Panc1 (cell line): ENCODE measurements around the gene SLC4A1AP. TPM values are rescaled to one million over a fixed set of nuclear protein-coding genes. Genes with fewer than 3 reads are reported as not detected.

Experiments
- ATAC-seq: fragments of 200-7000 bp; cut with Tn5 transposase; 2 replicates; pipeline ENCODE4 v1.9.1; 2020; ENCODE audit warnings: mild to moderate bottlenecking, moderate library complexity
- BruUV-seq: library from RNA; stranded (reverse); fragments of 400-500 nt; replicated peaks from 2 replicates; lab custom pipeline; 2021; lab: Mats Ljungman, UMichigan
- CTCF ChIA-PET: fragments of 300-600 bp; sonication (Branson Sonifier 250); formaldehyde crosslinking; loops from one replicate; lab custom pipeline; 2022; ENCODE audit warnings: antibody characterized with exemption; lab: Charles Lee
- POLR2A ChIA-PET: fragments of 300-600 bp; sonication (Branson Sonifier 250); formaldehyde crosslinking; loops from one replicate; lab custom pipeline; 2022; ENCODE audit warnings: antibody characterized with exemption; lab: Charles Lee
- DNase-seq: peaks from one replicate; pipeline ENCODE4 v3.0.0-alpha.2; 2010; ENCODE audit warnings: low read depth, low spot score
- H3K27ac ChIP-seq: 2 replicates; pipeline ENCODE4 v1.5.1; 2011; ENCODE audit warnings: mild to moderate bottlenecking, low read length, inconsistent platforms
- H3K27me3 ChIP-seq: fragments of 200-500 bp; sonication (Bioruptor generic); 2 replicates; pipeline ENCODE4 v1.6.0; 2014; ENCODE audit warnings: low read length, inconsistent platforms; ENCODE audit not compliant: control insufficient read depth, insufficient read depth
- H3K36me3 ChIP-seq: fragments of 200-500 bp; sonication (Bioruptor generic); 2 replicates; pipeline ENCODE4 v1.5.1; 2014; ENCODE audit warnings: inconsistent platforms, mild to moderate bottlenecking, low read length, moderate library complexity; ENCODE audit not compliant: control insufficient read depth, insufficient read depth
- H3K4me1 ChIP-seq: 2 replicates; pipeline ENCODE4 v1.5.1; 2011; ENCODE audit warnings: inconsistent platforms, mild to moderate bottlenecking, low read length, moderate library complexity; ENCODE audit not compliant: control insufficient read depth, insufficient read depth
- H3K4me3 ChIP-seq, 2 experiments: 2 replicates each; pipeline ENCODE4 v1.5.1; 2011 to 2012; ENCODE audit warnings: low read depth in 2 of 2, low read length in 2 of 2, mild to moderate bottlenecking in 2 of 2, inconsistent platforms in 1 of 2, moderate library complexity in 1 of 2
- H3K9me3 ChIP-seq: fragments of 200-500 bp; sonication (Bioruptor generic); 2 replicates; pipeline ENCODE4 v1.5.1; 2014; ENCODE audit warnings: low read depth, mild to moderate bottlenecking, inconsistent platforms, low read length, moderate library complexity; ENCODE audit not compliant: control insufficient read depth, insufficient read depth
- POLR2AphosphoS5 ChIP-seq: IDR thresholded peaks from 2 replicates; pipeline ENCODE4 v1.6.1; 2012; ENCODE audit warnings: mild to moderate bottlenecking, low read depth, low read length, moderate library complexity
- SIN3A ChIP-seq: IDR thresholded peaks from 2 replicates; pipeline ENCODE4 v1.6.1; 2012; ENCODE audit warnings: low read depth, mild to moderate bottlenecking, low read length, moderate library complexity, borderline replicate concordance; ENCODE audit not compliant: insufficient read depth
- TCF7L2 ChIP-seq: IDR thresholded peaks from 2 replicates; pipeline ENCODE4 v1.6.1; 2011; ENCODE audit warnings: mild to moderate bottlenecking, low read depth, low read length, inconsistent platforms
- in situ Hi-C: cut with HindIII; loops from 2 replicates; pipeline ENCODE4 v1.10.0; 2016; ENCODE audit warnings: low sequenced_read_pairs, low pct_unique_long_range_greater_than_20kb
- intact Hi-C: fragments of 100-400 bp; cut with micrococcal nuclease; formaldehyde crosslinking; loops from one replicate; pipeline ENCODE4 v1.10.0; 2022; ENCODE audit not compliant: unreplicated experiment
- total RNA-seq: library from RNA; stranded (reverse); gene quantifications from one replicate; pipeline ENCODE4 v1.2.1, GENCODE V29; 2021; ENCODE audit not compliant: unreplicated experiment
- TF ChIP-seq, protein P1 (sequence below), 2 experiments: IDR thresholded peaks; 2 replicates each; pipeline ENCODE4 v1.6.1; 2011 to 2012; ENCODE audit warnings: low read depth in 2 of 2, control low read depth in 1 of 2, low read length in 1 of 2, mild to moderate bottlenecking in 1 of 2, moderate library complexity in 1 of 2; ENCODE audit not compliant: insufficient read depth in 1 of 2
- TF ChIP-seq, protein P2 (sequence below): fragments of 450-650 bp; IDR thresholded peaks from 2 replicates; pipeline ENCODE4 v1.5.1; 2017; ENCODE audit warnings: mild to moderate bottlenecking

SLC4A1AP gene
- total RNA-seq, 1 experiment from 2014 or later: 22.2 TPM

DNA sequence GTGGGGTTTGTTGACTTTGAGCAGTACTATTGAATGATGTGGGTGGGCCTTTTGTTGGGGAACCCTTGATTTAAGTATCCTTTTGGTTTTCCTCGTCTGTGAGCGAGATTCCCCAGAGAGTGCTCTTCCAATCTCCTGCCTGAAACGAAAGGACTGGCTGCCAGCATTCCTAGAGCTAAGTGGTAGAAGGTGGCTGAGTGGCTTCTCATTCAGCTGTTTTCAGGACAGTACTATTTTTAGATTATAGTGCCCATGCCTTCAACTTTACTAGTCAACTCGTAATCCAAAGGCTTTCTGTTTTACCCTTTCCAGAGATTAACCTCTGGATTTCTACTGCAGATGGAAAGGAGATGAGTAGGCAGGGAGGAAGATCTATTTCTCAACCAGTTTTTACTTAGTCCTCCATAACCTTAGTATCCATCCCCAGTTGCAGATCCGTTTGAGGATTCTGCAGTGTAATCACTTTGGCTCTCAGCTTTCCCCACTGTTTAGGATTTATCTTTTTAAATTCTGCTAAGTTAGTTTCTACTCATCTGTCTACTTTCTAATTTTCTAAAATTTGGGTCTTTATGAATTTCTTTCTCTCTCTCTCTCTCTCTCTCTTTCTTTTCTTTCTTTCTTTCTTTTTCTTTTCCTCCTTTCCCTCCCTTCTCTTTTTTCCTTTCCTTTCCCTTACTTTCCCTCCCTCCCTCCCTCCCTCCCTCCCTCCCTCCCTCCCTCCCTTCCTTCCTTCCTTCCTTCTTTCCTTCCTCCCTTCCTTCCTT is 9.2 kb downstream of the SLC4A1AP start:
- Histone ChIP-seq H3K27me3 (no peaks in the 10 kb centered on the region), H3K27ac (no peak overlapping the region), H3K4me3 (no peak overlapping the region), H3K9me3 (no peaks in the 10 kb centered on the region), H3K4me1 (no peaks in the 10 kb centered on the region), H3K36me3 (peaks cover 26% of the 10 kb centered on the region)
- ChIA-PET POLR2A (interaction anchor here (0.7 kb wide), 1 partner anchor 13 kb away, joined by 3 read pairs; no protein-coding TSS in a partner anchor), CTCF (interaction anchor here (1.4 kb wide), 1 partner anchor 11 kb away, joined by 7 read pairs; no protein-coding TSS in a partner anchor)
- no peak for ATAC-seq
- intact Hi-C loops (no loop called here), in situ Hi-C loops (no loop called here)
- BruUV-seq: TSS peak; percentile 49
- no peak for DNase-seq
- TF ChIP-seq POLR2AphosphoS5 (no peak), SIN3A (no peak), TCF7L2 (no peak)
- TF ChIP-seq, protein P1, sequence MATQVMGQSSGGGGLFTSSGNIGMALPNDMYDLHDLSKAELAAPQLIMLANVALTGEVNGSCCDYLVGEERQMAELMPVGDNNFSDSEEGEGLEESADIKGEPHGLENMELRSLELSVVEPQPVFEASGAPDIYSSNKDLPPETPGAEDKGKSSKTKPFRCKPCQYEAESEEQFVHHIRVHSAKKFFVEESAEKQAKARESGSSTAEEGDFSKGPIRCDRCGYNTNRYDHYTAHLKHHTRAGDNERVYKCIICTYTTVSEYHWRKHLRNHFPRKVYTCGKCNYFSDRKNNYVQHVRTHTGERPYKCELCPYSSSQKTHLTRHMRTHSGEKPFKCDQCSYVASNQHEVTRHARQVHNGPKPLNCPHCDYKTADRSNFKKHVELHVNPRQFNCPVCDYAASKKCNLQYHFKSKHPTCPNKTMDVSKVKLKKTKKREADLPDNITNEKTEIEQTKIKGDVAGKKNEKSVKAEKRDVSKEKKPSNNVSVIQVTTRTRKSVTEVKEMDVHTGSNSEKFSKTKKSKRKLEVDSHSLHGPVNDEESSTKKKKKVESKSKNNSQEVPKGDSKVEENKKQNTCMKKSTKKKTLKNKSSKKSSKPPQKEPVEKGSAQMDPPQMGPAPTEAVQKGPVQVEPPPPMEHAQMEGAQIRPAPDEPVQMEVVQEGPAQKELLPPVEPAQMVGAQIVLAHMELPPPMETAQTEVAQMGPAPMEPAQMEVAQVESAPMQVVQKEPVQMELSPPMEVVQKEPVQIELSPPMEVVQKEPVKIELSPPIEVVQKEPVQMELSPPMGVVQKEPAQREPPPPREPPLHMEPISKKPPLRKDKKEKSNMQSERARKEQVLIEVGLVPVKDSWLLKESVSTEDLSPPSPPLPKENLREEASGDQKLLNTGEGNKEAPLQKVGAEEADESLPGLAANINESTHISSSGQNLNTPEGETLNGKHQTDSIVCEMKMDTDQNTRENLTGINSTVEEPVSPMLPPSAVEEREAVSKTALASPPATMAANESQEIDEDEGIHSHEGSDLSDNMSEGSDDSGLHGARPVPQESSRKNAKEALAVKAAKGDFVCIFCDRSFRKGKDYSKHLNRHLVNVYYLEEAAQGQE (IDR thresholded peaks at IDR 0.05; ENCODE audit: insufficient read depth in 1 of 2, low read depth in 2 of 2, low read length in 1 of 2): no peak
- TF ChIP-seq, protein P2, sequence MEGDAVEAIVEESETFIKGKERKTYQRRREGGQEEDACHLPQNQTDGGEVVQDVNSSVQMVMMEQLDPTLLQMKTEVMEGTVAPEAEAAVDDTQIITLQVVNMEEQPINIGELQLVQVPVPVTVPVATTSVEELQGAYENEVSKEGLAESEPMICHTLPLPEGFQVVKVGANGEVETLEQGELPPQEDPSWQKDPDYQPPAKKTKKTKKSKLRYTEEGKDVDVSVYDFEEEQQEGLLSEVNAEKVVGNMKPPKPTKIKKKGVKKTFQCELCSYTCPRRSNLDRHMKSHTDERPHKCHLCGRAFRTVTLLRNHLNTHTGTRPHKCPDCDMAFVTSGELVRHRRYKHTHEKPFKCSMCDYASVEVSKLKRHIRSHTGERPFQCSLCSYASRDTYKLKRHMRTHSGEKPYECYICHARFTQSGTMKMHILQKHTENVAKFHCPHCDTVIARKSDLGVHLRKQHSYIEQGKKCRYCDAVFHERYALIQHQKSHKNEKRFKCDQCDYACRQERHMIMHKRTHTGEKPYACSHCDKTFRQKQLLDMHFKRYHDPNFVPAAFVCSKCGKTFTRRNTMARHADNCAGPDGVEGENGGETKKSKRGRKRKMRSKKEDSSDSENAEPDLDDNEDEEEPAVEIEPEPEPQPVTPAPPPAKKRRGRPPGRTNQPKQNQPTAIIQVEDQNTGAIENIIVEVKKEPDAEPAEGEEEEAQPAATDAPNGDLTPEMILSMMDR: no peak

DNA sequence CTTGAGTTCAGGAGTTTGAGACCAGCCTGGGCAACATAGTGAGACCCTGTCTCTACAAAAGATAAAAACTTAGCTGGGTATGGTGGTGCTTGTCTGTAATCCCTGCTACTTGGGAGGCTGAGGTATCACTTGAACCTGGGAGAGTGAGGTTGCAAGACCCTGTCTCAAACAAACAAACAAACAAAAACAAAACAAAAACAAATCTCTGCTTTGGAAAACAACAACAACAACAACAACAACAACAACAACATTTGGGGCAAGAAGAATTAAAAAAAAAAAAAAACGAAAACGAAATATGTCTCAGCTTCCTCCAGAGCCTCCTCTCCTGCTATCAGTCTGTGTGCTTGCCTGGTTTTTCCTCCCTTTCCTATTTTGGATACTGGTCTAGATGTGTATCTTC is 16.9 kb downstream of the SLC4A1AP start:
- no peak for TF ChIP-seq TCF7L2
- TF ChIP-seq, protein P2: no peak
- no peak for TF ChIP-seq POLR2AphosphoS5
- no peak for TF ChIP-seq SIN3A
- TF ChIP-seq, protein P1 (IDR thresholded peaks at IDR 0.05; ENCODE audit: insufficient read depth in 1 of 2, low read depth in 2 of 2, low read length in 1 of 2): no peak
- ChIA-PET CTCF (no interaction called here), POLR2A (no interaction called here)
- DNase-seq (no peak), ATAC-seq (no peak)
- Histone ChIP-seq H3K27me3 (no peaks in the 10 kb centered on the region), H3K9me3 (no peaks in the 10 kb centered on the region), H3K4me1 (no peaks in the 10 kb centered on the region), H3K27ac (no peak overlapping the region), H3K36me3 (peaks cover 21% of the 10 kb centered on the region), H3K4me3 (no peak overlapping the region)
- BruUV-seq: no TSS peak
- intact Hi-C loops (no loop called here), in situ Hi-C loops (no loop called here)
